Omental fat pad (tissue), 4 donors: ENCODE data around the gene C12orf76. TPM values are rescaled to one million over a fixed set of nuclear protein-coding genes. Genes with fewer than 3 reads are reported as not detected.
"Not testable (repeated sequence)": the region's sequence is repeated elsewhere in the genome, so short reads cannot be mapped to it uniquely, and the experiment has no call there.

Experiments
- ATAC-seq: fragments of 150-250 bp; one replicate; pipeline ENCODE4 v1.9.1; 2016; ENCODE audit warnings: mild to moderate bottlenecking, moderate library complexity; ENCODE audit not compliant: low FRiP score
- DNase-seq: peaks from one replicate; pipeline ENCODE4 v3.0.0-alpha.2; 2019; ENCODE audit warnings: low spot score
- CTCF ChIP-seq, 3 donors: fragments of 450-650 bp; IDR thresholded peaks; one replicate each; pipeline ENCODE4 v1.5.1; 2016 to 2017; ENCODE audit warnings: antibody characterized with exemption in 3 of 3, mild to moderate bottlenecking in 3 of 3, moderate library complexity in 2 of 3
- total RNA-seq, 4 donors: library from RNA; depleted of rRNA; stranded (reverse); fragments of >200 nt; gene quantifications; one replicate each; pipeline ENCODE4 v1.1.0, GENCODE V29; 2016

Gene C12orf76
- total RNA-seq, result 10 to 100 TPM in 3 of 4 donors, 1 to 10 TPM in 1; 7.4 to 17.0 (median 11.9) TPM

GRCh38 chr12:110048242-110049027 is at the start of gene C12orf76:
TSS of gene C12orf76 (minus strand) at chr12:110048522. CDS start at chr12:110048495, 27 bp downstream.
- peak; percentile 98 for ATAC-seq

GRCh38 chr12:110093631-110094311 is 45.4 kb upstream of the C12orf76 start:
- ATAC-seq (no peak), DNase-seq (no peak)
- no peak for TF ChIP-seq CTCF (IDR thresholded peaks at IDR 0.05)

More at GRCh38 chr12:110048242-110049027, at the start of gene C12orf76:
- peak; percentile 79 for DNase-seq
- no peak for TF ChIP-seq CTCF (IDR thresholded peaks at IDR 0.05)

- ATAC-seq (no peak), DNase-seq (no peak)
- TF ChIP-seq CTCF (IDR thresholded peaks at IDR 0.05), result no peak
These were observed 42.9 kb upstream of the C12orf76 start for GRCh38 chr12:110091136-110091711.

GRCh38 chr12:110090266-110091135 is 42.2 kb upstream of the C12orf76 start:
- no peak for DNase-seq
- no peak for ATAC-seq
- TF ChIP-seq CTCF (IDR thresholded peaks at IDR 0.05), result no peak

- DNase-seq, result no peak
- no peak for ATAC-seq
- TF ChIP-seq CTCF (IDR thresholded peaks at IDR 0.05), result no peak
These were observed 40.6 kb upstream of the C12orf76 start for GRCh38 chr12:110088936-110089335.

- DNase-seq, ATAC-seq: not testable (repeated sequence)
These were observed 39.9 kb upstream of the C12orf76 start for GRCh38 chr12:110088216-110088615.
